ENCODE data around the gene CDCA7L.
"Not testable (repeated sequence)": the region's sequence is repeated elsewhere in the genome, so short reads cannot be mapped to it uniquely, and the experiment has no call there.

Gene CDCA7L

GRCh38 chr7:21942955-21943354, 2.7 kb downstream of the CDCA7L start:
- DNase-seq, result no peak

- DNase-seq, result no peak
Measured at GRCh38 chr7:21941611-21942141, 4.0 kb downstream of the CDCA7L start.

GRCh38 chr7:21939858-21940372, 5.8 kb downstream of the CDCA7L start:
- DNase-seq, result no peak

- DNase-seq, result no peak
Measured at GRCh38 chr7:21939136-21939857, 6.4 kb downstream of the CDCA7L start.

DNA sequence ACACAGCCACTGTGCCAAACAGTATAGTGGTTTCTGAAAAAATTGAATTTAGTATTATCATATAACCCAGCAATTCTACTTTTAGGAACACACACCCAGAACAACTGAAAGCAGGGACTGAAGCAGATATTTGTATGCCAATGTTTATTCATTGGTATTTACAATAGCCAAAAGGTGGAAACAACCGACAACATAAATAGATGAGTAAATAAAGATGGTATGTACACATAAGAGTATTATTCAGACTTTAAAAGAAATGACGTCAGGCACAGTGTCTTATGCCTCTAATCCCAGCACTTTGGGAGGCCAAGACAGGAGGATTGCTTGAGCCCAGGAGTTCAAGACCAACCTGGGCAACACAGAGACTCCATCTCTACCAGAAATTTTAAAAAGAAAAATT, 7.2 kb downstream of the CDCA7L start:
- no peak for DNase-seq

- DNase-seq, result no peak
Measured at GRCh38 chr7:21934808-21935207, 10.9 kb downstream of the CDCA7L start.

- DNase-seq, result not testable (repeated sequence)
Measured at GRCh38 chr7:21933293-21933692, 12.4 kb downstream of the CDCA7L start.

DNA sequence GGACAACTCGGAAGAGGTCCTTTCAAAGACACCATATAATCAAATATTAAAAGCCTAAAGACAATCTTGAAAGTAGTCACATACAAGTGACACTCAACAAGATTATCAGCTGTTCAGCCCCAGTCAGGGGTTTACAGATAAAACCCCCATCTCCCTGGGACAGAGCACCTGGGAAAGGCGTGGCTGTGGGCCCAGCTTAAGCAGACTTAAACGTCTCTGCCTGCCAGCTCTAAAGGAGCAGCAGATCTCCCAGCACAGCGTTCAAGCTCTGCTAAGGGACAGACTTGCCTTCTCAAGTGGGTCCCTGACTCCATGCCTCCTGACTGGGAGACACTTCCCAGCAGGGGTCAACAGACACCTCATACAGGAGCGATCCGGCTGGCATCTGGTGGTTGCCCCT, 18.0 kb downstream of the CDCA7L start:
- DNase-seq, result no peak

DNA sequence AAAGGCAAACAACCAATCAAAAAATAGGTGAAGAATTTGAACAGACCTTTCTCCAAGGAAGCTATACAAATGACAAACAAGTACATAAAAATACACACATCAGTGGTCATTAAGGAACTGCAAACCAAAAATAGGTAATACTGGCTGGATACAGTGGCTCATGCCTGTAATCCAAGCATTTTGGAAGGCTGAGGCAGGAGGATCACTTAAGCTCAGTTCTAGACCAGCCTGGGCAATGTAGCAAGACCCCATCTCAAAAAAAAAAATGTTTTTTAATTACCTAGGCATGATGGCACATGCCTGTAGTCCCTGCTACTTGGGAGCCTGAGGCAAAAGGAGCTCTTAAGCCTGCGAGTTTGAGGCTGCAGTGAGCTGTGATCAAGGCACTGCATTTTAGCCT, 19.3 kb downstream of the CDCA7L start:
- DNase-seq, result no peak

DNA sequence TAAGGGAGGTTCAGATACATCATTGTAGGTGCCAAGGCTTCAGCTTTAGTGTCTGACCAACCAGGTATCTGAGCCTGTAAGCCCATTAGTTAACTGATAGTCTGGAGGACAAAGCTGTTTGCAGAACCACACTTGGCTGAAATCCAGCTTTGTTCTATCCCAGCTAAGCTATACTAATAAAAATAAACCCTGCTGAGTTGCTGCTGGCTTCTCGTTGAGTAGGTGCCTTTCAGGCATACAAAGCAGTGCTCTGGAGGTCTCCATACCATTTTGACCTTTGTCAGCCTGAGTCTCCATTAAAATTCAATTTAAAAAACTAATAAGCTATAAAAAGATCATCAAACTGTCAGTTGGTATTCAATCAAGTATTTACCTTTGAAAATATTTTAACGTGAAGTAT, 22.0 kb downstream of the CDCA7L start:
- DNase-seq, result no peak

GRCh38 chr7:21922605-21923004, 23.1 kb downstream of the CDCA7L start:
- no peak for DNase-seq

- no peak for DNase-seq
Measured at GRCh38 chr7:21920936-21921335, 24.8 kb downstream of the CDCA7L start.

- no peak for DNase-seq
Measured at GRCh38 chr7:21918216-21918615, 27.5 kb downstream of the CDCA7L start.

GRCh38 chr7:21916629-21917028, 29.1 kb downstream of the CDCA7L start:
- no peak for DNase-seq

- DNase-seq, result no peak
Measured at GRCh38 chr7:21916176-21916575, 29.5 kb downstream of the CDCA7L start.

GRCh38 chr7:21915140-21915539, 30.6 kb downstream of the CDCA7L start:
- no peak for DNase-seq

DNA sequence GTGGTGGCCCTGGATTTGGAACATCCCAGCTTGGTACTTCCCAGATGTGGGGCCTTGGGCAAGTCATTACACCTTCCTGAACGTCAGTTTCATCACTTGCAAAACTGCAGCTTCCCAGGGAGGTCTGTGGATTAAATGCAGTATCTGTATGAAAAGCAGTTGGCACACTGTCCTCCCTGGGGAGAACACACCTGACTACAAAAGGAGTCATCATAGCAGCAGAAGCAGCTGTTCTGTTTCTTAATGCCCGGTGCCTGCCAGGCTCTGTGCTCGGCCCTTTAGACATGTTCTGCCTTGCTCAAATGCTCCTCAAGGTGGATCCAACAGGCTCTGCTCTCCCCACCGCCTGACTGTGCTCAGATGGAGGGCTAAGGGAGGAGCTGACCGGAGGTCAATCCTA, 31.0 kb downstream of the CDCA7L start:
- no peak for DNase-seq

GRCh38 chr7:21912931-21913780, 32.5 kb downstream of the CDCA7L start:
- DNase-seq, result no peak

DNA sequence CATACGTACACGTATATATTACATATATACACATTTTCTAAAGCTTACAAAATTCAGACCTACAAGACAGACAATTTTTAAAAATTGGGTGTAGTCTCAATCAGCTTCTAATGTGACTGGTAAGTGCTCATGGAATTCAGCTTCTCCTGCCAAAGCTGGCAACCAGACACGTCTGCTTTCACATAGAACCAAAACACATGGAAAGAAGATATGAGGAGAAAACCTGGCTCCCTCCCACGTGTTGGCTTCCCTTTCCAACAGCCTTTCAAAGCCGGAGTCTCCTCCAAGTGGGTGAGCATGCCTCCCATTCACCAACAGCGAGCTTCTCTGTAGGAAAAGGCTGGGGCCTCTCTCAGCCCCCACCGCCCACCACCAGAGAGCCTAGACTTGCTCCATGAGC, 33.4 kb downstream of the CDCA7L start:
- DNase-seq, result no peak

DNA sequence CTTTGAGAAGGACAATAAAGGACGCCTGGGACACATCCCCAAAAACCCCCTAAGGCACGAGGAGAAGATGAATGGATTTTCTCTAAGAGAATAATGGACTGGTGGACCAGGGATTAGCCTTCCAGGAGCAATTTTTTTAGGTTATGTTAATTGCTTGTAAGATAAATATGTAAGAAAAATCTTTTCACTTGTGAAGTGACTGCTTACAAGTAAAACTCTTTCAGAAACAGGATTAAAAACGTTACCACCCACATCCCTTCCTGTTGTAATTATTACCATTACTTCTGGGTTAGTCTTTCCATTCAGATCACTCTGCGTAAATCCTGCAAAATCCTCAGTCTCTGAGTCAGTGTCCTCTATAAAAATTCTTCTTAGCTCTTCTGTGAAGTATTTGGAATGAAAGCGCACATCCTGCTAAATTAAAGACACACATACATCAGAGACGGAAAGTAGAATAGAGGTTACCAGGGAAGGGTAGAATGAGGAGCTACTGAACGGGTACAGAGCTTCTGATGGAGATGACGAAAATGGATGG, 34.3 kb downstream of the CDCA7L start:
- DNase-seq, result no peak

GRCh38 chr7:21910253-21910652, 35.4 kb downstream of the CDCA7L start:
- no peak for DNase-seq

- no peak for DNase-seq
Measured at GRCh38 chr7:21908746-21909145, 37.0 kb downstream of the CDCA7L start.

DNA sequence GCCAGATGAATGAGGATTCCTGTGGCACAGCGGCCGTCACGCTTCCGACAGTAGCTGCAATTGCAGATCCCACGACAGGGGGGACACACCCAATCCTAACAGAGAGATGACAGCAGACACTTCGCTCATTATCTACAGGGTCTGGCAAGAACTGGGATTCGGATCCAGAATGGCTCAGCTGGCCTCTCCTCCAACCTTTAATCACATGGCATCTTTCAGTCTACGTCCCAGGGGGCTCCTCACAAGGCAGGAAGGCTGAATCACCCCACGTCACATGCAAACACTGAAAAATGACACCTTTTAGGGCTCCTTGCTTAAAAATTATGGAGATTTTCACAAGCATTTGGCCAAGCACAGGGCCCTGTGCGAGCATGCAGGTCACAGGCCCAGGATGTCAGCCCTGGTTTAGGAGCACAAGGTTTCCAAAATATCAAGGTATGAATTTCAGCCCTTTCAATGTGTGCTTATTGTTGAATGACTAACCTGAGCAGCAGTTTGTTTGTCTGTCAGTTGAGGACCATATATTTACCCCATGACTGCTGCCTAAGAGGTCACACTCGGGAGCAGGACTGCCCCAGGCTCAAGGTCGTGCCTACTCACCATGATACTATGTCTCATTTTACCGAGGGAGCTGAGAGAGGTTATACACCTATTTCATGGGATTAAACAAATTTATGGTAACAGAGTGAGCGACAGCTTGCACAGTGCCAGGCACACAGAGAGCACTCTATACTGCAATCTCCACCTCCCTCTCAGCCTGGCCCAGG, 42.5 kb downstream of the CDCA7L start:
- DNase-seq, result no peak

All from stimulated activated CD4-positive, alpha-beta T cell treated with anti-CD3 and anti-CD28 coated beads, Interleukin-4, amount 100 ng/mL, for 4 hours (primary cell).